SK-N-SH (cell line): Measurements from ENCODE around the gene CDK14. TPM values are rescaled to one million over a fixed set of nuclear protein-coding genes. Genes with fewer than 3 reads are reported as not detected.

Experiments used
- CTCF ChIA-PET: fragments of 300-600, 350-600 bp; formaldehyde crosslinking; extraction: SDS; loops from one replicate; lab custom pipeline; 2021; lab: Yijun Ruan, JAX
- POLR2A ChIA-PET: fragments of 350-600 bp; sonication (Branson Sonifier 250); formaldehyde crosslinking; extraction: SDS; loops from one replicate; lab custom pipeline; 2020; ENCODE audit warnings: antibody characterized with exemption, inconsistent platforms; lab: Yijun Ruan, JAX
- DNase-seq: peaks from one replicate; pipeline ENCODE4 v3.0.0; 2012
- H2AFZ ChIP-seq: fragments of 200-600 bp; sonication (generic); 2 replicates; pipeline ENCODE4 v1.8.1; 2016; ENCODE audit warnings: antibody characterized with exemption, mild to moderate bottlenecking, low read depth
- H3F3A ChIP-seq: fragments of 200-600 bp; sonication (generic); replicated peaks from 2 replicates; pipeline ENCODE3; 2016; ENCODE audit warnings: antibody characterized with exemption, mild to moderate bottlenecking; ENCODE audit not compliant: insufficient read depth
- H3K27ac ChIP-seq, 2 experiments: fragments of 200-500 bp in 1 of 2; fragments of 200-600 bp in 1 of 2; sonication (Bioruptor generic) in 1 of 2; sonication (generic), shearing (Covaris generic) in 1 of 2; 2 replicates each; pipeline versions ENCODE4 v1.5.1 to v1.6.1; 2014 to 2016; ENCODE audit warnings: low read depth in 2 of 2, inconsistent platforms in 1 of 2, low read length in 1 of 2, mild to moderate bottlenecking in 1 of 2, mixed read lengths in 1 of 2
- H3K27me3 ChIP-seq: fragments of 200-600 bp; sonication (generic), shearing (Covaris generic); 2 replicates; pipeline ENCODE4 v1.6.1; 2016; ENCODE audit warnings: mixed run types; ENCODE audit not compliant: insufficient read depth
- H3K36me3 ChIP-seq, 2 experiments: fragments of 200-500 bp in 1 of 2; fragments of 200-600 bp in 1 of 2; sonication (Bioruptor generic) in 1 of 2; sonication (generic) in 1 of 2; replicated peaks in 1 of 2; 2 replicates each; pipeline versions ENCODE3 to v1.5.1; 2014 to 2016; ENCODE audit warnings: low read length in 1 of 2, mild to moderate bottlenecking in 1 of 2; ENCODE audit not compliant: insufficient read depth in 2 of 2, control insufficient read depth in 1 of 2
- H3K4me1 ChIP-seq, 2 experiments: fragments of 200-500 bp in 1 of 2; fragments of 200-600 bp in 1 of 2; sonication (Bioruptor generic) in 1 of 2; sonication (generic), shearing (Covaris generic) in 1 of 2; 2 replicates each; pipeline versions ENCODE4 v1.5.1 to v1.6.1; 2014 to 2016; ENCODE audit warnings: low read depth in 1 of 2, low read length in 1 of 2, mixed run types in 1 of 2; ENCODE audit not compliant: insufficient read depth in 2 of 2, control insufficient read depth in 1 of 2
- H3K4me2 ChIP-seq: fragments of 200-600 bp; sonication (generic), shearing (Covaris generic); 2 replicates; pipeline ENCODE4 v1.6.1; 2017; ENCODE audit warnings: mixed run types
- H3K4me3 ChIP-seq, 2 experiments: fragments of 200-500 bp in 1 of 2; fragments of 200-600 bp in 1 of 2; sonication (Bioruptor generic) in 1 of 2; sonication (generic), shearing (Covaris generic) in 1 of 2; 2 replicates each; pipeline versions ENCODE4 v1.5.1 to v1.8.1; 2014 to 2016; ENCODE audit warnings: low read depth in 2 of 2, inconsistent platforms in 1 of 2, low read length in 1 of 2, mild to moderate bottlenecking in 1 of 2, mixed read lengths in 1 of 2, moderate library complexity in 1 of 2
- H3K79me2 ChIP-seq: fragments of 200-600 bp; sonication (generic); 2 replicates; pipeline ENCODE4 v1.8.1; 2017; ENCODE audit warnings: mild to moderate bottlenecking; ENCODE audit not compliant: insufficient read depth
- H3K9ac ChIP-seq: fragments of 200-600 bp; sonication (generic); 2 replicates; pipeline ENCODE4 v1.6.1; 2017; ENCODE audit warnings: mixed run types
- H3K9me2 ChIP-seq: fragments of 200-600 bp; sonication (generic); 2 replicates; pipeline ENCODE4 v1.6.1; 2017; ENCODE audit warnings: mixed run types
- H3K9me3 ChIP-seq: fragments of 200-600 bp; sonication (generic); 2 replicates; pipeline ENCODE4 v1.6.1; 2017; ENCODE audit warnings: mixed run types, mild to moderate bottlenecking, moderate library complexity
- H4K20me1 ChIP-seq: fragments of 200-600 bp; sonication (generic); 2 replicates; pipeline ENCODE4 v1.6.1; 2017; ENCODE audit warnings: mild to moderate bottlenecking, mixed run types; ENCODE audit not compliant: insufficient read depth
- CHD2 ChIP-seq: fragments of 150-350 bp; IDR thresholded peaks from 2 replicates; pipeline ENCODE4 v1.6.1; 2018; ENCODE audit warnings: low read length; ENCODE audit not compliant: partially characterized antibody
- EZH2phosphoT487 ChIP-seq: fragments of 200-600 bp; sonication (generic); IDR thresholded peaks from 2 replicates; pipeline ENCODE4 v1.6.1; 2017; ENCODE audit warnings: low read depth, mixed run types, mild to moderate bottlenecking, antibody characterized with exemption, moderate library complexity, borderline replicate concordance
- FOXJ3 ChIP-seq: sonication (generic); formaldehyde crosslinking; IDR thresholded peaks from 2 replicates; pipeline ENCODE4 v1.5.1; 2020; ENCODE audit warnings: mild to moderate bottlenecking, missing genetic modification reagents
- FOXM1 ChIP-seq: IDR thresholded peaks from 2 replicates; pipeline ENCODE4 v1.4.0; 2012; ENCODE audit warnings: low read depth, mild to moderate bottlenecking
- GABPA ChIP-seq: IDR thresholded peaks from 2 replicates; pipeline ENCODE4 v1.4.0; 2012; ENCODE audit warnings: low read depth, mild to moderate bottlenecking
- MXI1 ChIP-seq: IDR thresholded peaks from 2 replicates; pipeline ENCODE4 v1.6.1; 2012; ENCODE audit warnings: mild to moderate bottlenecking, low read depth, low read length, improper control_type of control experiment
- NFIC ChIP-seq: IDR thresholded peaks from 2 replicates; pipeline ENCODE4 v1.4.0; 2012; ENCODE audit warnings: borderline replicate concordance
- RAD21 ChIP-seq: IDR thresholded peaks from 2 replicates; pipeline ENCODE4 v1.6.1; 2012; ENCODE audit warnings: mild to moderate bottlenecking, low read length
- RFX5 ChIP-seq: IDR thresholded peaks from 2 replicates; pipeline ENCODE4 v1.6.1; 2012; ENCODE audit warnings: mild to moderate bottlenecking, improper control_type of control experiment, low read length
- SMC3 ChIP-seq: IDR thresholded peaks from 2 replicates; pipeline ENCODE4 v1.6.1; 2012; ENCODE audit warnings: low read depth, low read length, improper control_type of control experiment
- TCF12 ChIP-seq: IDR thresholded peaks from 2 replicates; pipeline ENCODE4 v1.4.0; 2012
- WGBS: methylation state at CpG from one replicate; pipeline ENCODE4 v1.1.6; 2017; ENCODE audit warnings: low lambda C conversion rate; 5-methylcytosine and 5-hydroxymethylcytosine counted together
- polyA plus RNA-seq, 3 experiments: library from polyadenylated mRNA; depleted of rRNA; stranded (reverse); fragments of >200 nt; gene quantifications; 2 replicates each; pipeline ENCODE4 v1.2.3, GENCODE V29; 2012
- TF ChIP-seq, protein P1 (sequence below): fragments of 200-600 bp; sonication (generic); IDR thresholded peaks from 2 replicates; pipeline ENCODE4 v1.6.1; 2017; ENCODE audit warnings: antibody characterized with exemption, mild to moderate bottlenecking, moderate library complexity
- TF ChIP-seq, protein P2 (sequence below): IDR thresholded peaks from 2 replicates; pipeline ENCODE4 v1.6.1; 2012; ENCODE audit warnings: mild to moderate bottlenecking, low read depth, low read length, moderate library complexity
- TF ChIP-seq, protein P3 (sequence below): IDR thresholded peaks from 2 replicates; pipeline ENCODE4 v1.4.0; 2012; ENCODE audit warnings: low read depth
- TF ChIP-seq, protein P4 (sequence below): fragments of 150-350 bp; IDR thresholded peaks from 2 replicates; pipeline ENCODE4 v1.6.1; 2016; ENCODE audit warnings: mild to moderate bottlenecking, low read depth, low read length

Gene CDK14
- polyA plus RNA-seq, 1 of the 3 experiments (the other 2 are of a cell fraction): 13.9 TPM

DNA sequence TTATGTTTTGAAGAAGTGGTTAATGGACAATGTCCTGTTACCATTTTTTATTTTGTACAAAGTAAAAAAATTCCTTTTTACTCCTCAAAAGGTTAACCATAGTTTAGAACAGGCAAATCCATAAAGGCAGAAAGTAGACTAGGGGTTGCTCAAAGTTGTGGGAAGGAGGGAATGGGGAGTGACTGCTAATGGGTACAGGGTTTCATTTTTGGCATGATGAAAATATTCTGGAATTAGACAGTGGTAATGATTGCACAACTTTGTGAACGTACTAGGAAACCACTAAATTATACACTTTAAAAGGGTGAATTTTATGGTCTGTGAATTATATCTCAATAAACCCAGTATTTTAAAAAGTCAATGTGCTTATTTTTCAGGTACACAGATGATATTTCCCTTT, 35.4 kb upstream of the CDK14 start:
- ChIA-PET POLR2A (no interaction called here), CTCF (interaction anchor here (1.4 kb wide), 1 partner anchor 473 kb away, joined by 3 read pairs; no protein-coding TSS in a partner anchor)
- TF ChIP-seq MXI1 (no peak), RAD21 (no peak), NFIC (no peak), FOXM1 (no peak), EZH2phosphoT487 (no peak), FOXJ3 (CRISPR knock-in tag) (no peak), RFX5 (no peak), GABPA (no peak), TCF12 (no peak), CHD2 (no peak), SMC3 (no peak)
- TF ChIP-seq, protein P1, sequence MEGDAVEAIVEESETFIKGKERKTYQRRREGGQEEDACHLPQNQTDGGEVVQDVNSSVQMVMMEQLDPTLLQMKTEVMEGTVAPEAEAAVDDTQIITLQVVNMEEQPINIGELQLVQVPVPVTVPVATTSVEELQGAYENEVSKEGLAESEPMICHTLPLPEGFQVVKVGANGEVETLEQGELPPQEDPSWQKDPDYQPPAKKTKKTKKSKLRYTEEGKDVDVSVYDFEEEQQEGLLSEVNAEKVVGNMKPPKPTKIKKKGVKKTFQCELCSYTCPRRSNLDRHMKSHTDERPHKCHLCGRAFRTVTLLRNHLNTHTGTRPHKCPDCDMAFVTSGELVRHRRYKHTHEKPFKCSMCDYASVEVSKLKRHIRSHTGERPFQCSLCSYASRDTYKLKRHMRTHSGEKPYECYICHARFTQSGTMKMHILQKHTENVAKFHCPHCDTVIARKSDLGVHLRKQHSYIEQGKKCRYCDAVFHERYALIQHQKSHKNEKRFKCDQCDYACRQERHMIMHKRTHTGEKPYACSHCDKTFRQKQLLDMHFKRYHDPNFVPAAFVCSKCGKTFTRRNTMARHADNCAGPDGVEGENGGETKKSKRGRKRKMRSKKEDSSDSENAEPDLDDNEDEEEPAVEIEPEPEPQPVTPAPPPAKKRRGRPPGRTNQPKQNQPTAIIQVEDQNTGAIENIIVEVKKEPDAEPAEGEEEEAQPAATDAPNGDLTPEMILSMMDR: no peak
- TF ChIP-seq, protein P2, sequence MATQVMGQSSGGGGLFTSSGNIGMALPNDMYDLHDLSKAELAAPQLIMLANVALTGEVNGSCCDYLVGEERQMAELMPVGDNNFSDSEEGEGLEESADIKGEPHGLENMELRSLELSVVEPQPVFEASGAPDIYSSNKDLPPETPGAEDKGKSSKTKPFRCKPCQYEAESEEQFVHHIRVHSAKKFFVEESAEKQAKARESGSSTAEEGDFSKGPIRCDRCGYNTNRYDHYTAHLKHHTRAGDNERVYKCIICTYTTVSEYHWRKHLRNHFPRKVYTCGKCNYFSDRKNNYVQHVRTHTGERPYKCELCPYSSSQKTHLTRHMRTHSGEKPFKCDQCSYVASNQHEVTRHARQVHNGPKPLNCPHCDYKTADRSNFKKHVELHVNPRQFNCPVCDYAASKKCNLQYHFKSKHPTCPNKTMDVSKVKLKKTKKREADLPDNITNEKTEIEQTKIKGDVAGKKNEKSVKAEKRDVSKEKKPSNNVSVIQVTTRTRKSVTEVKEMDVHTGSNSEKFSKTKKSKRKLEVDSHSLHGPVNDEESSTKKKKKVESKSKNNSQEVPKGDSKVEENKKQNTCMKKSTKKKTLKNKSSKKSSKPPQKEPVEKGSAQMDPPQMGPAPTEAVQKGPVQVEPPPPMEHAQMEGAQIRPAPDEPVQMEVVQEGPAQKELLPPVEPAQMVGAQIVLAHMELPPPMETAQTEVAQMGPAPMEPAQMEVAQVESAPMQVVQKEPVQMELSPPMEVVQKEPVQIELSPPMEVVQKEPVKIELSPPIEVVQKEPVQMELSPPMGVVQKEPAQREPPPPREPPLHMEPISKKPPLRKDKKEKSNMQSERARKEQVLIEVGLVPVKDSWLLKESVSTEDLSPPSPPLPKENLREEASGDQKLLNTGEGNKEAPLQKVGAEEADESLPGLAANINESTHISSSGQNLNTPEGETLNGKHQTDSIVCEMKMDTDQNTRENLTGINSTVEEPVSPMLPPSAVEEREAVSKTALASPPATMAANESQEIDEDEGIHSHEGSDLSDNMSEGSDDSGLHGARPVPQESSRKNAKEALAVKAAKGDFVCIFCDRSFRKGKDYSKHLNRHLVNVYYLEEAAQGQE: no peak
- TF ChIP-seq, protein P3, sequence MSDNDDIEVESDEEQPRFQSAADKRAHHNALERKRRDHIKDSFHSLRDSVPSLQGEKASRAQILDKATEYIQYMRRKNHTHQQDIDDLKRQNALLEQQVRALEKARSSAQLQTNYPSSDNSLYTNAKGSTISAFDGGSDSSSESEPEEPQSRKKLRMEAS: no peak
- TF ChIP-seq, protein P4, sequence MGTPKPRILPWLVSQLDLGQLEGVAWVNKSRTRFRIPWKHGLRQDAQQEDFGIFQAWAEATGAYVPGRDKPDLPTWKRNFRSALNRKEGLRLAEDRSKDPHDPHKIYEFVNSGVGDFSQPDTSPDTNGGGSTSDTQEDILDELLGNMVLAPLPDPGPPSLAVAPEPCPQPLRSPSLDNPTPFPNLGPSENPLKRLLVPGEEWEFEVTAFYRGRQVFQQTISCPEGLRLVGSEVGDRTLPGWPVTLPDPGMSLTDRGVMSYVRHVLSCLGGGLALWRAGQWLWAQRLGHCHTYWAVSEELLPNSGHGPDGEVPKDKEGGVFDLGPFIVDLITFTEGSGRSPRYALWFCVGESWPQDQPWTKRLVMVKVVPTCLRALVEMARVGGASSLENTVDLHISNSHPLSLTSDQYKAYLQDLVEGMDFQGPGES: no peak
- Histone ChIP-seq H3F3A (no peaks in the 10 kb centered on the region), H3K9me2 (no peaks in the 10 kb centered on the region), H3K4me1 (no peaks in the 10 kb centered on the region), H3K4me2 (no peak overlapping the region), H3K79me2 (no peaks in the 10 kb centered on the region), H3K27me3 (no peaks in the 10 kb centered on the region), H3K9ac (no peak overlapping the region), H3K27ac (no peak overlapping the region), H3K9me3 (no peaks in the 10 kb centered on the region), H4K20me1 (no peaks in the 10 kb centered on the region), H3K36me3 (no peaks in the 10 kb centered on the region), H2AFZ (no peak overlapping the region), H3K4me3 (no peak overlapping the region)
- DNase-seq: no peak
- WGBS: 71% methylated on average over 1 of the region's 1 CpG
